WTC11 (cell line): ENCODE data around the gene STRN4. TPM values are rescaled to one million over a fixed set of nuclear protein-coding genes. Genes with fewer than 3 reads are reported as not detected.

ENCODE experiments used
- ATF1 ChIP-seq: sonication (generic); formaldehyde crosslinking; IDR thresholded peaks from 2 replicates; pipeline ENCODE4 v1.8.1; 2023; ENCODE audit warnings: mild to moderate bottlenecking, moderate library complexity, missing genetic modification reagents
- CREB1 ChIP-seq: sonication (generic); formaldehyde crosslinking; IDR thresholded peaks from 2 replicates; pipeline ENCODE4 v1.8.0; 2023; ENCODE audit warnings: mild to moderate bottlenecking, missing genetic modification reagents
- E2F1 ChIP-seq: sonication (generic); formaldehyde crosslinking; IDR thresholded peaks from 2 replicates; pipeline ENCODE4 v1.8.0; 2022; ENCODE audit warnings: mild to moderate bottlenecking, missing genetic modification reagents
- JUN ChIP-seq: sonication (generic); formaldehyde crosslinking; IDR thresholded peaks from 2 replicates; pipeline ENCODE4 v1.8.0; 2023; ENCODE audit warnings: mild to moderate bottlenecking, missing genetic modification reagents
- MAX ChIP-seq: sonication (generic); formaldehyde crosslinking; IDR thresholded peaks from 2 replicates; pipeline ENCODE4 v1.8.0; 2022; ENCODE audit warnings: mild to moderate bottlenecking, missing genetic modification reagents
- NR2C2 ChIP-seq: sonication (generic); formaldehyde crosslinking; IDR thresholded peaks from 2 replicates; pipeline ENCODE4 v1.8.0; 2022; ENCODE audit warnings: mild to moderate bottlenecking, missing genetic modification reagents
- NR3C1 ChIP-seq: sonication (generic); formaldehyde crosslinking; conservative IDR thresholded peaks from 2 replicates; pipeline ENCODE4 v1.8.1; 2023; ENCODE audit warnings: low read depth, mild to moderate bottlenecking, missing genetic modification reagents
- PRDM15 ChIP-seq: sonication (generic); formaldehyde crosslinking; IDR thresholded peaks from 2 replicates; pipeline ENCODE4 v1.8.0; 2022; ENCODE audit warnings: missing genetic modification reagents
- ZMAT4 ChIP-seq: fragments of 250-450 bp; sonication (Bioruptor Pico); IDR thresholded peaks from 2 replicates; pipeline ENCODE4 v1.9.0; 2021; ENCODE audit warnings: mild to moderate bottlenecking
- total RNA-seq: library from RNA; stranded (reverse); gene quantifications from 3 replicates; pipeline ENCODE4 v1.2.3, GENCODE V29; 2021
- TF ChIP-seq, protein P1 (sequence below): sonication (generic); formaldehyde crosslinking; IDR thresholded peaks from 2 replicates; pipeline ENCODE4 v1.8.0; 2023; ENCODE audit warnings: missing genetic modification reagents, mild to moderate bottlenecking, borderline replicate concordance
- TF ChIP-seq, protein P2 (sequence below): sonication (generic); formaldehyde crosslinking; IDR thresholded peaks from 2 replicates; pipeline ENCODE4 v1.8.1; 2022; ENCODE audit warnings: low read depth, missing genetic modification reagents, borderline replicate concordance
- TF ChIP-seq, protein P3 (sequence below): sonication (generic); formaldehyde crosslinking; IDR thresholded peaks from 2 replicates; pipeline ENCODE4 v1.8.1; 2023; ENCODE audit warnings: mild to moderate bottlenecking, missing genetic modification reagents
- TF ChIP-seq, protein P4 (sequence below): sonication (generic); formaldehyde crosslinking; IDR thresholded peaks from 2 replicates; pipeline ENCODE4 v1.8.1; 2022; ENCODE audit warnings: mild to moderate bottlenecking, moderate library complexity, missing genetic modification reagents

STRN4 gene
- total RNA-seq, 1 experiment from 2014 or later = 144 TPM

DNA sequence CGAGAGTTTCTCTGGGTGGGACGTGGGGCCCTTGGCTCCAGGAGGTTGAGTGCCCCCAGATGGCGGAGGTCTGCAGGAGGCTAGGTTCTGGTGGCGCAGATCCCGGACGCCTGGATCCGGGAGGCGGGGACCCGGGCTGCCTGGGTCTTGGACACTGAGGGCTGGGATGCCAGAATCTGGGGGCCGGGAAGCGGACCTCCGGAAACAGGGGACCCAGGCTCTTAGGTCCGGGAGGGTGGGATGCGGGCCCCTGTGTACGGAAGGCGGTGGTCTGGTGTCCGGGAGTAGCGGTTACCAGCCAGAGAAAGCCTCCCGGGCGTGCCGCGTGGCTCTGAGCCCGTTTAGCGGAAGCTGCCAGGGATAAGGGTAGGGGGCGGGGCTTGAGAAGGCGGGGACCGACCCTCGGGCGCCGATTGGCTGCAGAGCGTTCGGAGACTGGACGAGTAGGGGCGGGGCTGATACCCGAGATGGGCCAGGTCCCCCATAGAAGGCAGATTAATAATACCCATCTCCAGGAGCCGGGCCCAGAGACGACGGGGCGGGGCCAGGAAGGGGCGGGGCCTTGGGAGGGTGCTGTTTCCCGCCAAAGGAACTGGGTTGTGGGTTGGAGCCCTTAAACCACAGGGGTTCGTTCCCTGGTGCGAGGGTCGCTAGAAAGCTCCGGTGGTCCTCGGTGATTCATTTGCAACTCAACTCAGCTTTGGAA lies 42.2 kb upstream of the STRN4 start, which contains the start of gene SLC1A5 (continued):
- TF ChIP-seq, protein P1, sequence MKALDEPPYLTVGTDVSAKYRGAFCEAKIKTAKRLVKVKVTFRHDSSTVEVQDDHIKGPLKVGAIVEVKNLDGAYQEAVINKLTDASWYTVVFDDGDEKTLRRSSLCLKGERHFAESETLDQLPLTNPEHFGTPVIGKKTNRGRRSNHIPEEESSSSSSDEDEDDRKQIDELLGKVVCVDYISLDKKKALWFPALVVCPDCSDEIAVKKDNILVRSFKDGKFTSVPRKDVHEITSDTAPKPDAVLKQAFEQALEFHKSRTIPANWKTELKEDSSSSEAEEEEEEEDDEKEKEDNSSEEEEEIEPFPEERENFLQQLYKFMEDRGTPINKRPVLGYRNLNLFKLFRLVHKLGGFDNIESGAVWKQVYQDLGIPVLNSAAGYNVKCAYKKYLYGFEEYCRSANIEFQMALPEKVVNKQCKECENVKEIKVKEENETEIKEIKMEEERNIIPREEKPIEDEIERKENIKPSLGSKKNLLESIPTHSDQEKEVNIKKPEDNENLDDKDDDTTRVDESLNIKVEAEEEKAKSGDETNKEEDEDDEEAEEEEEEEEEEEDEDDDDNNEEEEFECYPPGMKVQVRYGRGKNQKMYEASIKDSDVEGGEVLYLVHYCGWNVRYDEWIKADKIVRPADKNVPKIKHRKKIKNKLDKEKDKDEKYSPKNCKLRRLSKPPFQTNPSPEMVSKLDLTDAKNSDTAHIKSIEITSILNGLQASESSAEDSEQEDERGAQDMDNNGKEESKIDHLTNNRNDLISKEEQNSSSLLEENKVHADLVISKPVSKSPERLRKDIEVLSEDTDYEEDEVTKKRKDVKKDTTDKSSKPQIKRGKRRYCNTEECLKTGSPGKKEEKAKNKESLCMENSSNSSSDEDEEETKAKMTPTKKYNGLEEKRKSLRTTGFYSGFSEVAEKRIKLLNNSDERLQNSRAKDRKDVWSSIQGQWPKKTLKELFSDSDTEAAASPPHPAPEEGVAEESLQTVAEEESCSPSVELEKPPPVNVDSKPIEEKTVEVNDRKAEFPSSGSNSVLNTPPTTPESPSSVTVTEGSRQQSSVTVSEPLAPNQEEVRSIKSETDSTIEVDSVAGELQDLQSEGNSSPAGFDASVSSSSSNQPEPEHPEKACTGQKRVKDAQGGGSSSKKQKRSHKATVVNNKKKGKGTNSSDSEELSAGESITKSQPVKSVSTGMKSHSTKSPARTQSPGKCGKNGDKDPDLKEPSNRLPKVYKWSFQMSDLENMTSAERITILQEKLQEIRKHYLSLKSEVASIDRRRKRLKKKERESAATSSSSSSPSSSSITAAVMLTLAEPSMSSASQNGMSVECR (CRISPR knock-in tag) = no peak
- no peak for TF ChIP-seq CREB1 (CRISPR knock-in tag)
- TF ChIP-seq NR2C2 (CRISPR knock-in tag) = no peak
- TF ChIP-seq, protein P2, sequence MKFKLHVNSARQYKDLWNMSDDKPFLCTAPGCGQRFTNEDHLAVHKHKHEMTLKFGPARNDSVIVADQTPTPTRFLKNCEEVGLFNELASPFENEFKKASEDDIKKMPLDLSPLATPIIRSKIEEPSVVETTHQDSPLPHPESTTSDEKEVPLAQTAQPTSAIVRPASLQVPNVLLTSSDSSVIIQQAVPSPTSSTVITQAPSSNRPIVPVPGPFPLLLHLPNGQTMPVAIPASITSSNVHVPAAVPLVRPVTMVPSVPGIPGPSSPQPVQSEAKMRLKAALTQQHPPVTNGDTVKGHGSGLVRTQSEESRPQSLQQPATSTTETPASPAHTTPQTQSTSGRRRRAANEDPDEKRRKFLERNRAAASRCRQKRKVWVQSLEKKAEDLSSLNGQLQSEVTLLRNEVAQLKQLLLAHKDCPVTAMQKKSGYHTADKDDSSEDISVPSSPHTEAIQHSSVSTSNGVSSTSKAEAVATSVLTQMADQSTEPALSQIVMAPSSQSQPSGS = no peak
- TF ChIP-seq, protein P3, sequence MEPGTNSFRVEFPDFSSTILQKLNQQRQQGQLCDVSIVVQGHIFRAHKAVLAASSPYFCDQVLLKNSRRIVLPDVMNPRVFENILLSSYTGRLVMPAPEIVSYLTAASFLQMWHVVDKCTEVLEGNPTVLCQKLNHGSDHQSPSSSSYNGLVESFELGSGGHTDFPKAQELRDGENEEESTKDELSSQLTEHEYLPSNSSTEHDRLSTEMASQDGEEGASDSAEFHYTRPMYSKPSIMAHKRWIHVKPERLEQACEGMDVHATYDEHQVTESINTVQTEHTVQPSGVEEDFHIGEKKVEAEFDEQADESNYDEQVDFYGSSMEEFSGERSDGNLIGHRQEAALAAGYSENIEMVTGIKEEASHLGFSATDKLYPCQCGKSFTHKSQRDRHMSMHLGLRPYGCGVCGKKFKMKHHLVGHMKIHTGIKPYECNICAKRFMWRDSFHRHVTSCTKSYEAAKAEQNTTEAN (CRISPR knock-in tag) = 0 out of 2 replicates have a peak, but pooled peaks have one; percentile 12
- TF ChIP-seq PRDM15 (CRISPR knock-in tag) = no peak
- TF ChIP-seq E2F1 (CRISPR knock-in tag) = no peak
- peak; percentile 94 for TF ChIP-seq MAX (CRISPR knock-in tag)
- TF ChIP-seq, protein P4, sequence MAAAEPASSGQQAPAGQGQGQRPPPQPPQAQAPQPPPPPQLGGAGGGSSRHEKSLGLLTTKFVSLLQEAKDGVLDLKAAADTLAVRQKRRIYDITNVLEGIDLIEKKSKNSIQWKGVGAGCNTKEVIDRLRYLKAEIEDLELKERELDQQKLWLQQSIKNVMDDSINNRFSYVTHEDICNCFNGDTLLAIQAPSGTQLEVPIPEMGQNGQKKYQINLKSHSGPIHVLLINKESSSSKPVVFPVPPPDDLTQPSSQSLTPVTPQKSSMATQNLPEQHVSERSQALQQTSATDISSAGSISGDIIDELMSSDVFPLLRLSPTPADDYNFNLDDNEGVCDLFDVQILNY (CRISPR knock-in tag) = peak; percentile 57; the same call in 1 of the 2 replicates
- no peak for TF ChIP-seq NR3C1
- 0 out of 2 replicates have a peak, but pooled peaks have one; percentile 33 for TF ChIP-seq ZMAT4
- no peak for TF ChIP-seq ATF1
- TF ChIP-seq JUN (CRISPR knock-in tag) = no peak
